Measurements from ENCODE around the gene MKNK2.

DNA sequence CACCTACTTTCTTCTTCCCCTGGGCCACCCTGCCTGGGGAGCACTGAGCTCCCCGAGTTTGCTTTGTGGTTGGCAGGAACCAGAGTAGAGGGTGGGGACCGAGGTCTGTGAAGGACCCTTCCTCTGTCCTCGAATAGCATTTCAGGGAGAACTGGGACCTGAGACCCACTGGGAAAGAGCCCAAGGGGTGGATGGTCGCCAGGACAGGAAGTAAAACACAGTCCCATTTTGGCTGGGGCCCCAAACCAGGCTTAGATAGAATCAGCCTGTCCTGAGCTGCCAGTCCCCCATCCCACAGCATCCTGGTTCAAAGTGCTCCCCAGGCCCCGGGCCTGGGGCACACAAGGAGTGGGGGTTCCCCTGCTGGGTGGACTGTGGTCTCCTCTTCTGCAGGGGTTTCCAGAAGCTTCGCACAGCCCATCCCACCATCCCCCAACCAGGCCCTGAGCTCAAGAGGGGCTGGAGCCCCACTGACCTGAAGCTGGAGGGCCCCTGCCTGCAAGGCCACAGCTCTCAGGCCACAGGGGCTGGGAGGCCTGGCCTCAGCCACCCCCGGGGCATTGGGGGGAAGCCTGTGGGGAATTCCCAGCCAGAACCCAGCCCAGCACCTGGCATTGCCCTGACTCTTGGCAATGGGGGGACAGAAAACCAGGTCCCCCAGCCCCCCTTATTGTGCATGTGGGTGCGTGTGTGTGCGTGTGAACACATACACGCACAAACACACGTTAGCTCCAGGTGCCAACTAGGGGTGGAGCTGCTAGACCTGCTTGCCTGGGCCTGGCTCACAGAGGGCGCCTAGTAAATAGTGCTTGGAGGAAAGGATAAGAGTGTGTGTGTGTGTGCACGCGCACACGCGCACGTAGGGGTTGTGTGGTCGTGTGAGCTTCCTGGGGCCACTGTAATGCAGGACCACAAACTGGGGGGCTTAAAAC lies 995 bp upstream of the MKNK2 start:
- TF ChIP-seq CTCF (IDR thresholded peaks at IDR 0.05; ENCODE audit: extremely low read depth in 1 of 2, insufficient read depth in 1 of 2, low read depth in 1 of 2, low read length in 2 of 2) (no peak), POLR2A (IDR thresholded peaks at IDR 0.05; ENCODE audit: low read depth, low read length) (no peak), JUN (IDR thresholded peaks at IDR 0.05; ENCODE audit: borderline replicate concordance, insufficient read depth, insufficient read length, low read depth) (no peak)
- TF ChIP-seq, protein P1, sequence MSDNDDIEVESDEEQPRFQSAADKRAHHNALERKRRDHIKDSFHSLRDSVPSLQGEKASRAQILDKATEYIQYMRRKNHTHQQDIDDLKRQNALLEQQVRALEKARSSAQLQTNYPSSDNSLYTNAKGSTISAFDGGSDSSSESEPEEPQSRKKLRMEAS (IDR thresholded peaks at IDR 0.05; ENCODE audit: insufficient read depth, insufficient read length) = no peak

Data from endothelial cell of umbilical vein (primary cell).